HG03460 (cell line): Measurements from ENCODE around the gene SLC16A3.
"Not testable (repeated sequence)": the region's sequence is repeated elsewhere in the genome, so short reads cannot be mapped to it uniquely, and the experiment has no call there.

ENCODE experiments used
- ATAC-seq: cut with Tn5 transposase; IDR thresholded peaks from one replicate; pipeline ENCODE4 v1.9.1; 2021; ENCODE audit not compliant: unreplicated experiment

SLC16A3 gene

GRCh38 chr17:82228842-82229697, at the start of gene SLC16A3:
SLC16A3 (plus strand) TSS chr17:82229042; CDS start chr17:82236009, 6,967 bp downstream.
- peak; percentile 42 for ATAC-seq

GRCh38 chr17:82179412-82179811, 49.4 kb upstream of the SLC16A3 start:
- ATAC-seq = no peak

- ATAC-seq = no peak
These were observed 48.8 kb upstream of the SLC16A3 start for GRCh38 chr17:82179946-82180475.

GRCh38 chr17:82180776-82181528, 47.9 kb upstream of the SLC16A3 start:
- ATAC-seq = no peak

- no peak for ATAC-seq
These were observed 44.1 kb upstream of the SLC16A3 start for GRCh38 chr17:82184761-82185160.

- no peak for ATAC-seq
These were observed 42.6 kb upstream of the SLC16A3 start for GRCh38 chr17:82186221-82186620.

GRCh38 chr17:82187500-82187899, 41.3 kb upstream of the SLC16A3 start:
- no peak for ATAC-seq

GRCh38 chr17:82188001-82188961, 40.6 kb upstream of the SLC16A3 start:
- ATAC-seq = no peak

- not testable (repeated sequence) for ATAC-seq
These were observed 35.8 kb upstream of the SLC16A3 start for GRCh38 chr17:82193050-82193449.

- ATAC-seq = no peak
These were observed 35.2 kb upstream of the SLC16A3 start for GRCh38 chr17:82193520-82194220.

- no peak for ATAC-seq
These were observed 34.1 kb upstream of the SLC16A3 start for GRCh38 chr17:82194765-82195164.

GRCh38 chr17:82195675-82196672, 32.9 kb upstream of the SLC16A3 start:
- ATAC-seq = no peak

- ATAC-seq = no peak
These were observed 30.8 kb upstream of the SLC16A3 start for GRCh38 chr17:82198092-82198491.

GRCh38 chr17:82199496-82199895, 29.3 kb upstream of the SLC16A3 start:
- no peak for ATAC-seq

- ATAC-seq = no peak
These were observed 28.7 kb upstream of the SLC16A3 start for GRCh38 chr17:82200135-82200534.

GRCh38 chr17:82200743-82201497, 27.9 kb upstream of the SLC16A3 start:
- no peak for ATAC-seq

- no peak for ATAC-seq
These were observed 27.3 kb upstream of the SLC16A3 start for GRCh38 chr17:82201498-82201910.

GRCh38 chr17:82202981-82203380, 25.9 kb upstream of the SLC16A3 start:
- no peak for ATAC-seq
